GM12878 (cell line): Measurements from ENCODE around the gene CNGB1. TPM values are rescaled to one million over a fixed set of nuclear protein-coding genes. Genes with fewer than 3 reads are reported as not detected.

Experiments
- CTCF ChIP-seq, 3 experiments: IDR thresholded peaks in 2 of 3; conservative IDR thresholded peaks in 1 of 3; 2 replicates each; pipeline ENCODE4 v1.5.1; 2011; ENCODE audit warnings: low read depth in 3 of 3, low read length in 3 of 3, mild to moderate bottlenecking in 3 of 3, control low read depth in 2 of 3, moderate library complexity in 2 of 3, inconsistent platforms in 1 of 3, mixed read lengths in 1 of 3; ENCODE audit not compliant: control insufficient read depth in 2 of 3, insufficient read depth in 1 of 3; ENCODE audit errors: extremely low read depth in 1 of 3
- JUNB ChIP-seq: IDR thresholded peaks from 2 replicates; pipeline ENCODE4 v1.6.1; 2016; ENCODE audit warnings: antibody characterized with exemption, mild to moderate bottlenecking
- ZBTB33 ChIP-seq: fragments of 450-650 bp; IDR thresholded peaks from 2 replicates; pipeline ENCODE4 v1.6.1; 2017; ENCODE audit warnings: mild to moderate bottlenecking
- ZNF687 ChIP-seq: fragments of 450-650 bp; IDR thresholded peaks from 2 replicates; pipeline ENCODE4 v1.6.1; 2017; ENCODE audit warnings: mild to moderate bottlenecking, moderate library complexity
- polyA plus RNA-seq, 11 experiments: library from polyadenylated mRNA; depleted of rRNA in 4 of 11; unstranded in 6 of 11; stranded (reverse) in 5 of 11; fragments of >200 nt; fragmentation: Nextera tagmentation in 4 of 11; fragmentation: Illumina TruSeq in 1 of 11; extraction: Ambion mirVana in 4 of 11; extraction: Trizol in 1 of 11; gene quantifications; 1 replicate in 1 of 11; 2 replicates in 10 of 11; pipeline versions ENCODE4 v1.2.1 to v1.2.3, GENCODE V29; 2011 to 2016; ENCODE audit warnings: inconsistent platforms in 2 of 11, missing spikeins in 2 of 11, low read depth in 1 of 11
- total RNA-seq, 4 experiments: library from RNA; depleted of rRNA in 3 of 4; stranded (reverse); fragments of >200 nt in 3 of 4; fragmentation: Illumina TruSeq in 1 of 4; extraction: Trizol in 1 of 4; gene quantifications; 2 replicates each; pipeline versions ENCODE4 v1.2.1 to v1.2.3, GENCODE V29; 2013 to 2021

The CNGB1 gene
- total and polyA plus RNA-seq, 10 of the 15 experiments (the other 5 are each of a cell fraction or from before 2014, with no cell fraction given), result 0.03 TPM; not detected in 9

GRCh38 chr16:57838161-57838560 is 132.8 kb downstream of the CNGB1 start (continued):
- no peak for TF ChIP-seq JUNB
- no peak for TF ChIP-seq ZNF687
- TF ChIP-seq ZBTB33, result no peak
- TF ChIP-seq CTCF (IDR thresholded peaks at IDR 0.05 in 2 of 3, conservative IDR thresholded peaks at IDR 0.05 in 1 of 3; ENCODE audit: control insufficient read depth in 2 of 3, extremely low read depth in 1 of 3, insufficient read depth in 1 of 3, low read depth in 3 of 3, low read length in 3 of 3), result no peak
- TF ChIP-seq, all 136 proteins: peak for 0
